HCT116 (cell line): ENCODE measurements around the gene MOV10L1. TPM values are rescaled to one million over a fixed set of nuclear protein-coding genes. Genes with fewer than 3 reads are reported as not detected.

Experiments used
- ATAC-seq: fragments of 200-7000 bp; cut with Tn5 transposase; 2 replicates; pipeline ENCODE4 v1.9.1; 2020; ENCODE audit warnings: mild to moderate bottlenecking, moderate library complexity
- BruUV-seq: library from RNA; stranded (reverse); fragments of 400-500 nt; replicated peaks from 2 replicates; lab custom pipeline; 2021; lab: Mats Ljungman, UMichigan
- CTCF ChIA-PET: fragments of 300-600 bp; sonication (Branson Sonifier 250); formaldehyde crosslinking; loops from one replicate; lab custom pipeline; 2021; ENCODE audit warnings: antibody characterized with exemption; lab: Charles Lee
- POLR2A ChIA-PET: fragments of 300-600, 350-600 bp; sonication (Branson Sonifier 250); formaldehyde crosslinking; loops from one replicate; lab custom pipeline; 2021; ENCODE audit warnings: antibody characterized with exemption; lab: Charles Lee
- RAD21 ChIA-PET, 2 experiments: fragments of 300-600 bp; sonication (Branson Sonifier 250); formaldehyde crosslinking; loops; one replicate each; lab custom pipeline; 2023; ENCODE audit warnings: low total read pairs in 2 of 2; ENCODE audit not compliant: uncharacterized antibody in 2 of 2, unreplicated experiment in 2 of 2, low non-redundant PET in 1 of 2; lab: Charles Lee
- DNase-seq: peaks from one replicate; pipeline ENCODE4 v3.0.0-alpha.2; 2010; ENCODE audit warnings: low read depth, low spot score
- H2AFZ ChIP-seq: fragments of 200-600 bp; shearing (Covaris generic), sonication (generic); 2 replicates; pipeline ENCODE4 v1.6.1; 2017; ENCODE audit warnings: low read depth, mixed run types, mixed read lengths, antibody characterized with exemption, low read length; ENCODE audit not compliant: poor library complexity, severe bottlenecking
- H3K27ac ChIP-seq: 2 replicates; pipeline ENCODE4 v1.5.1; 2012; ENCODE audit warnings: low read depth, low read length
- H3K27me3 ChIP-seq: fragments of 200-600 bp; sonication (generic); 2 replicates; pipeline ENCODE4 v1.6.1; 2016; ENCODE audit warnings: mixed run types, low read length, mixed read lengths; ENCODE audit not compliant: insufficient read depth
- H3K36me3 ChIP-seq, 2 experiments: fragments of 200-500 bp in 1 of 2; fragments of 200-600 bp in 1 of 2; sonication (Bioruptor generic) in 1 of 2; sonication (generic) in 1 of 2; 2 replicates each; pipeline versions ENCODE4 v1.5.1 to v1.6.1; 2014 to 2016; ENCODE audit warnings: low read length in 2 of 2, inconsistent platforms in 1 of 2, mixed read lengths in 1 of 2, mixed run types in 1 of 2; ENCODE audit not compliant: insufficient read depth in 2 of 2, control insufficient read depth in 1 of 2
- H3K4me1 ChIP-seq, 2 experiments: fragments of 200-600 bp in 1 of 2; sonication (generic) in 1 of 2; 2 replicates each; pipeline versions ENCODE4 v1.5.1 to v1.6.1; 2012 to 2017; ENCODE audit warnings: low read length in 2 of 2, inconsistent platforms in 1 of 2, mild to moderate bottlenecking in 1 of 2, mixed read lengths in 1 of 2, mixed run types in 1 of 2, moderate library complexity in 1 of 2; ENCODE audit not compliant: insufficient read depth in 2 of 2, control insufficient read depth in 1 of 2
- H3K4me2 ChIP-seq: fragments of 200-600 bp; sonication (generic); 2 replicates; pipeline ENCODE4 v1.6.1; 2017; ENCODE audit warnings: mixed run types, low read length, mixed read lengths
- H3K4me3 ChIP-seq, 2 experiments: fragments of 200-600 bp in 1 of 2; sonication (generic) in 1 of 2; replicated peaks in 1 of 2; 2 replicates each; pipeline ENCODE4 v1.5.1; 2011 to 2016; ENCODE audit warnings: low read length in 2 of 2, control low read depth in 1 of 2, low read depth in 1 of 2, mild to moderate bottlenecking in 1 of 2, mixed read lengths in 1 of 2, mixed run types in 1 of 2
- H3K79me2 ChIP-seq: fragments of 200-600 bp; sonication (generic); 2 replicates; pipeline ENCODE4 v1.6.1; 2017; ENCODE audit warnings: mild to moderate bottlenecking, mixed run types, low read length, moderate library complexity, mixed read lengths; ENCODE audit not compliant: insufficient read depth
- H3K9ac ChIP-seq: fragments of 200-600 bp; sonication (generic); 2 replicates; pipeline ENCODE4 v1.6.1; 2016; ENCODE audit warnings: low read length, mixed read lengths
- H3K9me2 ChIP-seq: fragments of 200-600 bp; sonication (generic), shearing (Covaris generic); 2 replicates; pipeline ENCODE4 v1.6.1; 2017; ENCODE audit warnings: mixed run types, mild to moderate bottlenecking, moderate library complexity; ENCODE audit not compliant: insufficient read depth
- H3K9me3 ChIP-seq, 2 experiments: fragments of 200-500 bp in 1 of 2; fragments of 200-600 bp in 1 of 2; sonication (Bioruptor generic) in 1 of 2; sonication (generic) in 1 of 2; 2 replicates each; pipeline ENCODE4 v1.6.1; 2014 to 2017; ENCODE audit warnings: low read length in 2 of 2, mixed read lengths in 2 of 2, inconsistent platforms in 1 of 2, low read depth in 1 of 2, mild to moderate bottlenecking in 1 of 2, mixed run types in 1 of 2, moderate library complexity in 1 of 2; ENCODE audit not compliant: control insufficient read depth in 1 of 2, insufficient read depth in 1 of 2
- H4K20me1 ChIP-seq: fragments of 200-600 bp; sonication (generic), shearing (Covaris generic); 2 replicates; pipeline ENCODE4 v1.6.1; 2017; ENCODE audit warnings: mixed run types, mild to moderate bottlenecking, moderate library complexity; ENCODE audit not compliant: insufficient read depth
- ATF3 ChIP-seq: IDR thresholded peaks from 2 replicates; pipeline ENCODE4 v1.6.1; 2012
- CBX3 ChIP-seq: IDR thresholded peaks from 2 replicates; pipeline ENCODE4 v1.6.1; 2012; ENCODE audit warnings: low read depth
- CEBPB ChIP-seq: IDR thresholded peaks from 2 replicates; pipeline ENCODE4 v1.6.1; 2012; ENCODE audit warnings: low read depth
- EGR1 ChIP-seq: IDR thresholded peaks from 2 replicates; pipeline ENCODE4 v1.6.1; 2012; ENCODE audit warnings: low read depth
- EZH2 ChIP-seq: fragments of 200-600 bp; sonication (generic); IDR thresholded peaks from 2 replicates; pipeline ENCODE4 v1.6.1; 2017; ENCODE audit warnings: antibody characterized with exemption, mixed run types
- EZH2phosphoT487 ChIP-seq: fragments of 200-600 bp; IDR thresholded peaks from 2 replicates; pipeline ENCODE4 v1.6.1; 2018; ENCODE audit warnings: antibody characterized with exemption, borderline replicate concordance
- FOSL1 ChIP-seq: IDR thresholded peaks from 2 replicates; pipeline ENCODE4 v1.6.1; 2012; ENCODE audit warnings: low read depth
- JUND ChIP-seq: IDR thresholded peaks from 2 replicates; pipeline ENCODE4 v1.6.1; 2012
- MAX ChIP-seq: IDR thresholded peaks from 2 replicates; pipeline ENCODE4 v1.6.1; 2012
- POLR2A ChIP-seq: IDR thresholded peaks from 2 replicates; pipeline ENCODE4 v1.7.0; 2011; ENCODE audit warnings: borderline replicate concordance; ENCODE audit not compliant: insufficient read depth, insufficient read length; ENCODE audit errors: extremely low read depth
- POLR2AphosphoS5 ChIP-seq: IDR thresholded peaks from 2 replicates; pipeline ENCODE4 v1.6.1; 2011; ENCODE audit warnings: mild to moderate bottlenecking, low read depth, low read length, moderate library complexity
- RAD21 ChIP-seq: IDR thresholded peaks from 2 replicates; pipeline ENCODE4 v1.6.1; 2012; ENCODE audit warnings: low read depth, mild to moderate bottlenecking
- REST ChIP-seq: IDR thresholded peaks from 2 replicates; pipeline ENCODE4 v1.6.1; 2012; ENCODE audit warnings: low read depth
- SIN3A ChIP-seq: IDR thresholded peaks from 2 replicates; pipeline ENCODE4 v1.6.1; 2012; ENCODE audit warnings: low read depth
- SRF ChIP-seq: IDR thresholded peaks from 2 replicates; pipeline ENCODE4 v1.6.1; 2012; ENCODE audit warnings: low read depth
- TCF7L2 ChIP-seq: IDR thresholded peaks from 2 replicates; pipeline ENCODE4 v1.7.0; 2011; ENCODE audit warnings: borderline replicate concordance, inconsistent platforms; ENCODE audit not compliant: insufficient read depth, insufficient read length; ENCODE audit errors: extremely low read depth
- YY1 ChIP-seq: IDR thresholded peaks from 2 replicates; pipeline ENCODE4 v1.6.1; 2011; ENCODE audit warnings: low read length, low read depth, moderate library complexity, mild to moderate bottlenecking; ENCODE audit not compliant: insufficient replicate concordance; ENCODE audit errors: extremely low read depth
- ZBTB33 ChIP-seq: IDR thresholded peaks from 2 replicates; pipeline ENCODE4 v1.6.1; 2011; ENCODE audit warnings: mild to moderate bottlenecking, low read length, moderate library complexity; ENCODE audit not compliant: insufficient replicate concordance; ENCODE audit errors: extremely low read depth
- ZNF274 ChIP-seq: fragments of 200-500 bp; sonication (Bioruptor generic); IDR thresholded peaks from 2 replicates; pipeline ENCODE4 v1.6.1; 2014; ENCODE audit warnings: mild to moderate bottlenecking, low read depth, low read length, inconsistent platforms
- intact Hi-C: fragments of 100-400 bp; cut with micrococcal nuclease; formaldehyde crosslinking; loops from 2 replicates; pipeline ENCODE4 v1.10.0; 2022
- total RNA-seq: library from RNA; stranded (reverse); gene quantifications from one replicate; pipeline ENCODE4 v1.2.1, GENCODE V29; 2021; ENCODE audit not compliant: unreplicated experiment

MOV10L1 gene
- total RNA-seq, 1 experiment from 2014 or later = not detected

- RAD21 ChIA-PET = no interaction called here
- Histone ChIP-seq H3K9ac (no peak overlapping the region), H3K27ac (no peak overlapping the region), H3K79me2 (no peaks in the 10 kb centered on the region), H3K4me3 (no peak overlapping the region), H2AFZ (no peak overlapping the region), H4K20me1 (no peaks in the 10 kb centered on the region), H3K4me2 (no peak overlapping the region), H3K9me2 (no peaks in the 10 kb centered on the region), H3K36me3 (no peaks in the 10 kb centered on the region), H3K27me3 (no peaks in the 10 kb centered on the region), H3K4me1 (no peaks in the 10 kb centered on the region), H3K9me3 (no peaks in the 10 kb centered on the region)
- DNase-seq = no peak
- no peak for TF ChIP-seq CBX3
- no peak for TF ChIP-seq JUND
- TF ChIP-seq FOSL1 = no peak
- TF ChIP-seq SIN3A = no peak
- no peak for TF ChIP-seq POLR2AphosphoS5
- no peak for TF ChIP-seq EZH2phosphoT487
- no peak for TF ChIP-seq YY1
- no peak for TF ChIP-seq SRF
- no peak for TF ChIP-seq ZBTB33
- TF ChIP-seq MAX = no peak
- TF ChIP-seq EZH2 = no peak
- no peak for TF ChIP-seq REST
- no peak for TF ChIP-seq CEBPB
- TF ChIP-seq ZNF274 = no peak
- TF ChIP-seq POLR2A = no peak
- no peak for TF ChIP-seq RAD21
- no peak for TF ChIP-seq TCF7L2
- no peak for TF ChIP-seq EGR1
- no peak for TF ChIP-seq ATF3
- POLR2A ChIA-PET = no interaction called here
- intact Hi-C loops = no loop called here
- no peak for ATAC-seq
- CTCF ChIA-PET = no interaction called here
- no TSS peak for BruUV-seq
Observed at GRCh38 chr22:50045211-50046018, 44.4 kb upstream of the MOV10L1 start.
